Prostate gland (tissue), 2 donors: ENCODE measurements around the gene SUFU.

Experiments used
- CTCF ChIP-seq, 4 experiments: fragments of 200-600 bp in 2 of 4; fragments of 450-650 bp in 2 of 4; sonication (generic) in 2 of 4; IDR thresholded peaks; 1 replicate in 3 of 4; 2 replicates in 1 of 4; pipeline ENCODE4 v1.5.1; 2016 to 2019; ENCODE audit warnings: antibody characterized with exemption in 4 of 4, mild to moderate bottlenecking in 2 of 4, moderate library complexity in 2 of 4
- POLR2A ChIP-seq: fragments of 450-650 bp; IDR thresholded peaks from one replicate; pipeline ENCODE4 v1.6.1; 2016; ENCODE audit warnings: antibody characterized with exemption, mild to moderate bottlenecking

DNA sequence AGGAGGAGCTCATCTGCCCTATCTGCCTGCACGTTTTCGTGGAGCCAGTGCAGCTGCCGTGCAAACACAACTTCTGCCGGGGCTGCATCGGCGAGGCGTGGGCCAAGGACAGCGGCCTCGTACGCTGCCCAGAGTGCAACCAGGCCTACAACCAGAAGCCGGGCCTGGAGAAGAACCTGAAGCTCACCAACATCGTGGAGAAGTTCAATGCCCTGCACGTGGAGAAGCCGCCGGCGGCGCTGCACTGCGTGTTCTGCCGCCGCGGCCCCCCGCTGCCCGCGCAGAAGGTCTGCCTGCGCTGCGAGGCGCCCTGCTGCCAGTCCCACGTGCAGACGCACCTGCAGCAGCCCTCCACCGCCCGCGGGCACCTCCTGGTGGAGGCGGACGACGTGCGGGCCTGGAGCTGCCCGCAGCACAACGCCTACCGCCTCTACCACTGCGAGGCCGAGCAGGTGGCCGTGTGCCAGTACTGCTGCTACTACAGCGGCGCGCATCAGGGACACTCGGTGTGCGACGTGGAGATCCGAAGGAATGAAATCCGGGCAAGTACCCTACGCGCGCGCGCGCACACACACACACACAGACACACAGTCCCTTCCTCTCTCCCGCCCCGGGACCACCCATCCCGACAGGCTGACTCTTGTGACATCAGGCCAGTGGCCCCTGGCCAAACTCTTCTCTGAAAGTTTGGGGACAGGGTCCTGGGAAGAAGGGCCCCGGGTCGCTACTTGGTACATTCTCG, 141.0 kb downstream of the SUFU start:
- TF ChIP-seq POLR2A, result peak; percentile 13
- peak; percentile 51 to 79 (median 64) for TF ChIP-seq CTCF (IDR thresholded peaks at IDR 0.05)
